ENCODE data around the gene AHCYL1. TPM values are rescaled to one million over a fixed set of nuclear protein-coding genes. Genes with fewer than 3 reads are reported as not detected.

AHCYL1 gene
- total and polyA plus RNA-seq, 2 of the 8 experiments (the other 6 are each of a cell fraction or from before 2014, with no cell fraction given) = 64.5 to 95.9 TPM

- TF ChIP-seq SUZ12 (IDR thresholded peaks at IDR 0.05; ENCODE audit: low read length) (peak; percentile 100), EZH2 (IDR thresholded peaks at IDR 0.05; ENCODE audit: low read depth, low read length, severe bottlenecking) (peak; percentile 100), KDM1A (IDR thresholded peaks at IDR 0.05; ENCODE audit: borderline replicate concordance, low read length) (peak; percentile 64; the same call in 1 of the 2 replicates), RBBP5 (IDR thresholded peaks at IDR 0.05; ENCODE audit: borderline replicate concordance, low read depth, low read length) (no peak), RNF2 (IDR thresholded peaks at IDR 0.05; ENCODE audit: borderline replicate concordance, low read depth, low read length, missing control alignments, poor library complexity, severe bottlenecking) (peak; percentile 93), BACH1 (IDR thresholded peaks at IDR 0.05; ENCODE audit: low read length) (no peak)
- H2BK12ac ChIP-seq (ENCODE audit: low read depth, low read length) = no peak overlapping the region
- H3K14ac ChIP-seq (ENCODE audit: insufficient read length) = no peak overlapping the region
- peaks cover 66 to 99% (median 87%) of the 10 kb centered on the region in 4 experiments for H3K27me3 ChIP-seq (replicated peaks in 1 of 4; ENCODE audit: control insufficient read depth in 3 of 4, extremely low read depth in 1 of 4, insufficient read depth in 3 of 4, low read length in 3 of 4)
- no peak overlapping the region for H2BK5ac ChIP-seq (ENCODE audit: low read depth, low read length)
- no peak overlapping the region for H2BK120ac ChIP-seq (replicated peaks; ENCODE audit: low read depth, low read length)
- H3K4me2 ChIP-seq (ENCODE audit: insufficient read depth in 1 of 2, low read depth in 2 of 2, low read length in 2 of 2) = peak overlapping the region; percentile 62 to 71
- peaks cover 3 to 31% (median 15%) of the 10 kb centered on the region in 4 experiments; a peak in 6 of 7 replicates for H3K4me1 ChIP-seq (replicated peaks in 1 of 4; ENCODE audit: control insufficient read depth in 3 of 4, insufficient read depth in 4 of 4, low read length in 3 of 4)
- whole genome bisulfite sequencing, 2 experiments (ENCODE audit: extremely low coverage in 1 of 2, insufficient coverage in 1 of 2, insufficient read length in 1 of 2, insufficient replicate concordance in 2 of 2, low coverage in 1 of 2, low lambda C conversion rate in 2 of 2, missing lambda C conversion rate in 1 of 2) = 3% methylated on average over 54 of the region's 64 CpGs; no CpG with 5 or more reads in 1 of the 2 experiments
- ChIA-PET POLR2A (ENCODE audit: partially characterized antibody) (interaction anchor here (0.9 to 2.5 kb wide), 6 partner anchors 10 to 28 kb away, joined by 3 to 11 read pairs (median 5); no protein-coding TSS in a partner anchor), CTCF (ENCODE audit: partially characterized antibody) (interaction anchor here (1.1 to 52.4 kb wide), 3 partner anchors 15 to 290 kb away, joined by 3 to 1450 read pairs (median 1450); partner anchors contain the start of genes ALX3 and STRIP1)
- no peak overlapping the region for H3K56ac ChIP-seq (replicated peaks; ENCODE audit: insufficient read length, low read depth, low read length)
- H3K18ac ChIP-seq (ENCODE audit: extremely low read depth, low read length) = peak overlapping the region; percentile 38; the same call in 1 of the 2 replicates
- FAIRE-seq (no peak), DNase-seq (ENCODE audit: low read depth in 1 of 2, low spot score in 2 of 2) (peak in 1 of 2 experiments; percentile 76)
- peak overlapping the region; percentile 61; the same call in 1 of the 2 replicates for H2BK20ac ChIP-seq (ENCODE audit: low read length)
- no peaks in the 10 kb centered on the region for H3K79me1 ChIP-seq (ENCODE audit: low read depth, low read length)
- no peak overlapping the region for H2AK5ac ChIP-seq (ENCODE audit: low read depth, low read length)
- no peak overlapping the region for H4K91ac ChIP-seq (replicated peaks; ENCODE audit: insufficient read length, low read length)
- H3K23me2 ChIP-seq (ENCODE audit: low read depth, low read length) = peaks cover 7% of the 10 kb centered on the region; the same call in 1 of the 2 replicates
- no peak overlapping the region for H3K23ac ChIP-seq (ENCODE audit: insufficient read length)
- H4K8ac ChIP-seq (ENCODE audit: extremely low read depth, insufficient read depth, low read length) = peak overlapping the region; percentile 51; the same call in 1 of the 2 replicates
- H3K9ac ChIP-seq (replicated peaks in 1 of 4; ENCODE audit: extremely low read depth in 1 of 4, low read depth in 3 of 4, low read length in 3 of 4) = no peak overlapping the region
- peak overlapping the region; percentile 9 to 56 (median 26); a peak in 6 of 8 replicates for H3K4me3 ChIP-seq (ENCODE audit: extremely low read depth in 1 of 4, insufficient read depth in 2 of 4, low read depth in 3 of 4, low read length in 4 of 4)
- peak overlapping the region; percentile 46; the same call in 1 of the 2 replicates for H2BK15ac ChIP-seq (ENCODE audit: low read length)
- H4K20me1 ChIP-seq (replicated peaks in 1 of 2; ENCODE audit: control insufficient read depth in 1 of 2, insufficient read depth in 2 of 2, low read length in 2 of 2) = peaks cover 7 to 10% of the 10 kb centered on the region in 2 experiments
- no peak overlapping the region for H3K4ac ChIP-seq (replicated peaks; ENCODE audit: insufficient read length, low read depth, low read length)
- H3K36me3 ChIP-seq (ENCODE audit: control insufficient read depth in 2 of 4, insufficient read depth in 4 of 4, low read length in 3 of 4) = peaks cover 0 to 8% (median 0%) of the 10 kb centered on the region in 4 experiments; a peak in 3 of 8 replicates
- H3K27ac ChIP-seq (ENCODE audit: low read depth, low read length) = no peak overlapping the region
- H2AFZ ChIP-seq (ENCODE audit: low read length) = no peak overlapping the region
- no peaks in the 10 kb centered on the region; a peak in 1 of 4 replicates for H3K9me3 ChIP-seq (ENCODE audit: insufficient read depth in 2 of 2, low read depth in 1 of 2, low read length in 1 of 2)
- H4K5ac ChIP-seq (ENCODE audit: insufficient read length, low read depth, low read length) = no peak overlapping the region
- no peaks in the 10 kb centered on the region for H3K79me2 ChIP-seq (ENCODE audit: control insufficient read depth in 1 of 2, insufficient read depth in 2 of 2, low read length in 2 of 2)
These were observed 85.1 kb downstream of the AHCYL1 start for GRCh38 chr1:110069404-110070281.

Measured in H1 (cell line).